Measurements from ENCODE around the gene ZC3HAV1L. TPM values are rescaled to one million over a fixed set of nuclear protein-coding genes. Genes with fewer than 3 reads are reported as not detected.

The ZC3HAV1L gene
- total RNA-seq, 3 donors from 2014 or later = 12.5 to 24.9 (median 19.3) TPM

DNA sequence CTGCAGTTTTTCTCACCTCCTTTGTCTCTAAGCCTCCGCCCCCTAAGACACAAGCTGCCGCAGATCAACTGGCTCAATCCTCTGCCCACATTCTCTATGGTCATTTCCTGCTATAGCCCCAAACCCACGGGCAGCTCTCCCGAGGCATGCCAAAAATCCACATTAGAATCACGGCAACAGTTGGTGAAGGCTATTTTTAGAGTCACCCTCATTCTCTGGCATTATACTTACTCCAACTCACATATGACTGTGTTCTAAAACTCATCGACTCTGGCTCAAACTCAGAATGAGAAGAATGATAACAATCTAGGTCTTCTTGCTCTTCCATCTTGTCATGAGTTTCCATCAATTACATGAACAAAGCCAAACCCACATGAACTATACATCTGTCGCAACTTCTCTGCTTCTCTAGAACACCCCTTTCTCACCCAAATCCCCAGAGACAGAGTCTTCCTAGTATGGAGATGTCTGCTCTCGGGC is 43.8 kb downstream of the ZC3HAV1L start:
- no peaks in the 10 kb centered on the region for H3K4me1 ChIP-seq
- no peaks in the 10 kb centered on the region for H3K27me3 ChIP-seq
- peaks cover 0 to 7% of the 10 kb centered on the region in 2 donors for H3K9me3 ChIP-seq
- TF ChIP-seq POLR2AphosphoS5 (IDR thresholded peaks at IDR 0.05) = no peak
- no peak for TF ChIP-seq POLR2A (IDR thresholded peaks at IDR 0.05)
- TF ChIP-seq, protein P1, sequence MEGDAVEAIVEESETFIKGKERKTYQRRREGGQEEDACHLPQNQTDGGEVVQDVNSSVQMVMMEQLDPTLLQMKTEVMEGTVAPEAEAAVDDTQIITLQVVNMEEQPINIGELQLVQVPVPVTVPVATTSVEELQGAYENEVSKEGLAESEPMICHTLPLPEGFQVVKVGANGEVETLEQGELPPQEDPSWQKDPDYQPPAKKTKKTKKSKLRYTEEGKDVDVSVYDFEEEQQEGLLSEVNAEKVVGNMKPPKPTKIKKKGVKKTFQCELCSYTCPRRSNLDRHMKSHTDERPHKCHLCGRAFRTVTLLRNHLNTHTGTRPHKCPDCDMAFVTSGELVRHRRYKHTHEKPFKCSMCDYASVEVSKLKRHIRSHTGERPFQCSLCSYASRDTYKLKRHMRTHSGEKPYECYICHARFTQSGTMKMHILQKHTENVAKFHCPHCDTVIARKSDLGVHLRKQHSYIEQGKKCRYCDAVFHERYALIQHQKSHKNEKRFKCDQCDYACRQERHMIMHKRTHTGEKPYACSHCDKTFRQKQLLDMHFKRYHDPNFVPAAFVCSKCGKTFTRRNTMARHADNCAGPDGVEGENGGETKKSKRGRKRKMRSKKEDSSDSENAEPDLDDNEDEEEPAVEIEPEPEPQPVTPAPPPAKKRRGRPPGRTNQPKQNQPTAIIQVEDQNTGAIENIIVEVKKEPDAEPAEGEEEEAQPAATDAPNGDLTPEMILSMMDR (IDR thresholded peaks at IDR 0.05) = no peak
- no peaks in the 10 kb centered on the region for H3K36me3 ChIP-seq
- intact Hi-C loops (cut with DNase I; ENCODE audit: low total_unique reads) = no loop called here
- no peak overlapping the region for H3K27ac ChIP-seq
- no peak for DNase-seq (ENCODE audit: low spot score in 2 of 2)
- no peak overlapping the region for H3K4me3 ChIP-seq

DNA sequence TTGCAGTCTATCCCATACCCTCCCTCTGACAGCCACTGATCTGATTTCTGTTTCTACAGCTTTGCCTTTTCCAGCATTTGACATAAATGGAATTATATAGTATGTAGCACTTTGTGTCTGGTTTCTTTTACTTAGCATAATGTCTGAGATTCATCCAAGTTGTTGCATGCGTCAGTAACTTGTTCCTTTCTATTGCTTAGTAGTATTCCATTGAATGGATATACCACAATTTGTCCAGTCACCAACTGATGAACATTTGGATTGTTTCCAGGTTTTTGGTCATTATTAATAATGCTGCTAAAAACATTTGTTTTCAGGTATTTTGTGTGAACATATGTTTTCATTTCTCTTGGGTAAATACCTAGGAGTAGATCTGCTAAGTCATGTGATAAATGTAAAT is 48.2 kb downstream of the ZC3HAV1L start:
- no peaks in the 10 kb centered on the region for H3K36me3 ChIP-seq
- TF ChIP-seq POLR2A (IDR thresholded peaks at IDR 0.05) = no peak
- TF ChIP-seq, protein P1 (IDR thresholded peaks at IDR 0.05) = no peak
- TF ChIP-seq POLR2AphosphoS5 (IDR thresholded peaks at IDR 0.05) = no peak

DNA sequence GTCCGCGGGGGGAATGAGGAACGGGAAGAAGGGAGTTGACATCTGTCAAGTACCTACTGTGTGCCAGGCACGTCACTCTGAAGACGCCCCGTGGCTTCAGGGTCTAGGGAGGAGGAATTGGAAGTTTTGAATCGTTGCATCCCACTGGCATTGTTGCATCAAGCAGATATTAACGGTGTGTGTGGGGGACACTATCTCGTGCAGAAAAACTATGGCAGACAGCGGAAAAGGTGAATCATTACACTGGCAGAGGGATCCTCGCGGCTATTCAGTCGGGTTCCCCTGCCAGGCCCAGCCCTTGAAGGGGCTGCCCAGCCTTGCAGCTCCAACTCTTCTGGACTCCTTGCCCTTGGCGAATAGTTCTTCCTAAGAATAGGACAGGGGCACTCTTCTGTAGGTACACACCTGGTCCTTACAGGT is 53.6 kb downstream of the ZC3HAV1L start:
- DNase-seq (ENCODE audit: low spot score in 2 of 2) = no peak
- intact Hi-C loops (cut with DNase I; ENCODE audit: low total_unique reads) = no loop called here
- H3K9me3 ChIP-seq = no peaks in the 10 kb centered on the region
- no peaks in the 10 kb centered on the region for H3K36me3 ChIP-seq
- no peak for TF ChIP-seq POLR2A (IDR thresholded peaks at IDR 0.05)
- TF ChIP-seq, protein P1 (IDR thresholded peaks at IDR 0.05) = no peak
- no peak for TF ChIP-seq POLR2AphosphoS5 (IDR thresholded peaks at IDR 0.05)
- H3K27ac ChIP-seq = peak overlapping the region in 1 of 2 donors; percentile 86
- no peaks in the 10 kb centered on the region for H3K27me3 ChIP-seq
- no peaks in the 10 kb centered on the region for H3K4me1 ChIP-seq
- H3K4me3 ChIP-seq = peak overlapping the region; percentile 51 to 94 (median 72)

More for the DNA sequence above, 48.2 kb downstream of the ZC3HAV1L start:
- no peak for DNase-seq (ENCODE audit: low spot score in 2 of 2)
- peaks cover 0 to 7% of the 10 kb centered on the region in 2 donors for H3K9me3 ChIP-seq
- H3K4me1 ChIP-seq = no peaks in the 10 kb centered on the region
- no peaks in the 10 kb centered on the region for H3K27me3 ChIP-seq
- intact Hi-C loops (cut with DNase I; ENCODE audit: low total_unique reads) = no loop called here
- no peak overlapping the region for H3K27ac ChIP-seq
- H3K4me3 ChIP-seq = no peak overlapping the region

DNA sequence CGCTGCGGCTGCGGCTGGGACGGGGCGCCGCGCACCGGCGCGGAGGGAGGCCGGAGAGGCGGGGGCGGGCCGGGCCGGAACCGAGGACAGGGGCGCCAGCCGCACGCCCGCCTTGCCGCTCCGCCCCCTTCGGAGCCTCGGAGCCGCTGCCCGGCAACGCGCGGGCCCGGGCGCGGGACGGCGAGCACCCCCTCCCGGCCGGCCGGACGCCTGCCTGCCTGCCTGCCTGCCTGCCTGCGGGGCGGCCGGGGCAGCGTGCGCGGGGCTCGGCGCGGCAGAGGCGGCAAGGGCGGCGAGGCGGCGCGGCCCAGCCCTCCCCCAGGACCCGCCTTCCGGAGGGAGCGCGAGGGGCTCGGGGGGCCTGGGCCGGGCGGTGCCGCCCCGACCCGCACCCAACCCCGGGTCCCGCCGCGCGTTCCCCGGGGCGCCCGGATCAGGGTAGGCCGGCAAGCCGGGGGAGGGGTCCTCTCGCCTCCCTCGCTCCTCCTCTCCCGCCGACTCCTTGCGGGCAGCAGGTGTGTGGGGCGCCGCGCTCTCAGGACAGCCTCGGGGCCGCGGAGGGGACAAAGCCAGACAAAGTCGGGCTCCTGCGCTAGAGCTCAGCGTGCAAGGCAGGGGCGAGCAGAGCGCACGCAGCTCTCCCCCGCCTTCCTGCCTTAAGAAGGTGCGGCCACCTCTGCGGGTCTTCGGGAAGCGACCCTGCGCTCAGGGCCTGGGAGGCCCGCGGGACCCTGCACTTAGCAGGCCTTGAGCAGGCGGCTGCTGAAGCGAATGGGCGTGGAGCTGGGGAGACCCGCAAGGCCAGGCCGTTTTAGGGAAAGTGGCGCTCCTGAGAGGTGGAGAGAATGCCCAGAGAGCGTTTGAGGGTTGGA is 54.3 kb downstream of the ZC3HAV1L start, which contains the start of gene KIAA1549:
TSS of gene KIAA1549 (minus strand) at position 58 of the 872 bp plus-strand sequence. CDS start 120 bp downstream, outside the sequence.
- Histone ChIP-seq H3K27ac (peak within 1 kb of the TSS; percentile 61 to 86), H3K36me3 (no peaks in the 10 kb centered on the region), H3K9me3 (no peaks in the 10 kb centered on the region), H3K4me3 (peak within 1 kb of the TSS; percentile 51 to 94 (median 72)), H3K4me1 (no peaks in the 10 kb centered on the region), H3K27me3 (no peaks in the 10 kb centered on the region)
- intact Hi-C loops (cut with DNase I; ENCODE audit: low total_unique reads) = no loop called here
- TF ChIP-seq, protein P1 (IDR thresholded peaks at IDR 0.05) = peak in 1 of 3 donors; percentile 62
- no peak for TF ChIP-seq POLR2AphosphoS5 (IDR thresholded peaks at IDR 0.05)
- TF ChIP-seq POLR2A (IDR thresholded peaks at IDR 0.05) = no peak
- peak in 1 of 2 donors; percentile 65 for DNase-seq (ENCODE audit: low spot score in 2 of 2)

All from breast epithelium (tissue), 4 donors.